ENCODE measurements around the gene ADAMTS17.

ADAMTS17 gene

GRCh38 chr15:100147828-100148227 lies 193.9 kb downstream of the ADAMTS17 start:
- TF ChIP-seq CTCF (IDR thresholded peaks at IDR 0.05; ENCODE audit: unreplicated experiment in 3 of 3) = no peak
- H3K4me3 Mint-ChIP-seq = no peak overlapping the region
- peaks cover 35% of the 10 kb centered on the region for H3K9me3 Mint-ChIP-seq
- H3K36me3 Mint-ChIP-seq (ENCODE audit: low read depth) = peaks cover 29% of the 10 kb centered on the region
- peaks cover 10% of the 10 kb centered on the region for H3K27me3 Mint-ChIP-seq (ENCODE audit: low read depth)
- H3K4me1 Mint-ChIP-seq = peaks cover 15% of the 10 kb centered on the region
- no peak overlapping the region for H3K27ac Mint-ChIP-seq

- H3K4me3 Mint-ChIP-seq = no peak overlapping the region
- H3K27me3 Mint-ChIP-seq (ENCODE audit: low read depth) = peaks cover 15% of the 10 kb centered on the region
- TF ChIP-seq CTCF (IDR thresholded peaks at IDR 0.05; ENCODE audit: unreplicated experiment in 3 of 3) = no peak
- peaks cover 14% of the 10 kb centered on the region for H3K9me3 Mint-ChIP-seq
- no peak overlapping the region for H3K27ac Mint-ChIP-seq
- peaks cover 22% of the 10 kb centered on the region for H3K4me1 Mint-ChIP-seq
- H3K36me3 Mint-ChIP-seq (ENCODE audit: low read depth) = peaks cover 11% of the 10 kb centered on the region
These were observed 198.4 kb downstream of the ADAMTS17 start for GRCh38 chr15:100143378-100143777.

GRCh38 chr15:100141311-100142001 lies 200.3 kb downstream of the ADAMTS17 start:
- no peak for TF ChIP-seq CTCF (IDR thresholded peaks at IDR 0.05; ENCODE audit: unreplicated experiment in 3 of 3)
- Mint-ChIP-seq H3K9me3 (peaks cover 4% of the 10 kb centered on the region), H3K4me1 (peaks cover 22% of the 10 kb centered on the region), H3K27me3 (ENCODE audit: low read depth) (peaks cover 20% of the 10 kb centered on the region), H3K4me3 (no peak overlapping the region), H3K27ac (peak overlapping the region in 1 of 3 experiments; percentile 19), H3K36me3 (ENCODE audit: low read depth) (no peaks in the 10 kb centered on the region)

GRCh38 chr15:100140527-100141308 lies 201.1 kb downstream of the ADAMTS17 start:
- peaks cover 6% of the 10 kb centered on the region for H3K9me3 Mint-ChIP-seq
- no peak for TF ChIP-seq CTCF (IDR thresholded peaks at IDR 0.05; ENCODE audit: unreplicated experiment in 3 of 3)
- H3K27ac Mint-ChIP-seq = no peak overlapping the region
- H3K4me3 Mint-ChIP-seq = no peak overlapping the region
- peaks cover 22% of the 10 kb centered on the region for H3K4me1 Mint-ChIP-seq
- H3K27me3 Mint-ChIP-seq (ENCODE audit: low read depth) = peaks cover 20% of the 10 kb centered on the region
- H3K36me3 Mint-ChIP-seq (ENCODE audit: low read depth) = no peaks in the 10 kb centered on the region

- peaks cover 12% of the 10 kb centered on the region for H3K9me3 Mint-ChIP-seq
- H3K4me1 Mint-ChIP-seq = peaks cover 19% of the 10 kb centered on the region
- TF ChIP-seq CTCF (IDR thresholded peaks at IDR 0.05; ENCODE audit: unreplicated experiment in 3 of 3) = no peak
These were observed 207.2 kb downstream of the ADAMTS17 start for GRCh38 chr15:100134586-100134985.

More at GRCh38 chr15:100134586-100134985, 207.2 kb downstream of the ADAMTS17 start:
- Mint-ChIP-seq H3K36me3 (ENCODE audit: low read depth) (peaks cover 3% of the 10 kb centered on the region), H3K4me3 (no peak overlapping the region), H3K27me3 (ENCODE audit: low read depth) (peaks cover 26% of the 10 kb centered on the region), H3K27ac (peak overlapping the region in 2 of 3 experiments; percentile 39 to 46)

Measured in nephron (organoid).